ENCODE results near the gene BCAT1.

GRCh38 chr12:24764712-24765111 is 184.2 kb downstream of the BCAT1 start:
- TF ChIP-seq, protein P1, sequence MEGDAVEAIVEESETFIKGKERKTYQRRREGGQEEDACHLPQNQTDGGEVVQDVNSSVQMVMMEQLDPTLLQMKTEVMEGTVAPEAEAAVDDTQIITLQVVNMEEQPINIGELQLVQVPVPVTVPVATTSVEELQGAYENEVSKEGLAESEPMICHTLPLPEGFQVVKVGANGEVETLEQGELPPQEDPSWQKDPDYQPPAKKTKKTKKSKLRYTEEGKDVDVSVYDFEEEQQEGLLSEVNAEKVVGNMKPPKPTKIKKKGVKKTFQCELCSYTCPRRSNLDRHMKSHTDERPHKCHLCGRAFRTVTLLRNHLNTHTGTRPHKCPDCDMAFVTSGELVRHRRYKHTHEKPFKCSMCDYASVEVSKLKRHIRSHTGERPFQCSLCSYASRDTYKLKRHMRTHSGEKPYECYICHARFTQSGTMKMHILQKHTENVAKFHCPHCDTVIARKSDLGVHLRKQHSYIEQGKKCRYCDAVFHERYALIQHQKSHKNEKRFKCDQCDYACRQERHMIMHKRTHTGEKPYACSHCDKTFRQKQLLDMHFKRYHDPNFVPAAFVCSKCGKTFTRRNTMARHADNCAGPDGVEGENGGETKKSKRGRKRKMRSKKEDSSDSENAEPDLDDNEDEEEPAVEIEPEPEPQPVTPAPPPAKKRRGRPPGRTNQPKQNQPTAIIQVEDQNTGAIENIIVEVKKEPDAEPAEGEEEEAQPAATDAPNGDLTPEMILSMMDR (IDR thresholded peaks at IDR 0.05; ENCODE audit: low read depth, low read length, poor library complexity, severe bottlenecking) = no peak
- TF ChIP-seq EZH2phosphoT487 (IDR thresholded peaks at IDR 0.05; ENCODE audit: borderline replicate concordance, low read length) = no peak

Measured in DOHH2 (cell line).